SK-N-SH (cell line): ENCODE data around the gene PSMF1. TPM values are rescaled to one million over a fixed set of nuclear protein-coding genes. Genes with fewer than 3 reads are reported as not detected.

Source experiments
- CTCF ChIA-PET: fragments of 300-600, 350-600 bp; formaldehyde crosslinking; extraction: SDS; loops from one replicate; lab custom pipeline; 2021; lab: Yijun Ruan, JAX
- POLR2A ChIA-PET: fragments of 350-600 bp; sonication (Branson Sonifier 250); formaldehyde crosslinking; extraction: SDS; loops from one replicate; lab custom pipeline; 2020; ENCODE audit warnings: antibody characterized with exemption, inconsistent platforms; lab: Yijun Ruan, JAX
- DNase-seq: peaks from one replicate; pipeline ENCODE4 v3.0.0; 2012
- H2AFZ ChIP-seq: fragments of 200-600 bp; sonication (generic); 2 replicates; pipeline ENCODE4 v1.8.1; 2016; ENCODE audit warnings: antibody characterized with exemption, mild to moderate bottlenecking, low read depth
- H3F3A ChIP-seq: fragments of 200-600 bp; sonication (generic); replicated peaks from 2 replicates; pipeline ENCODE3; 2016; ENCODE audit warnings: antibody characterized with exemption, mild to moderate bottlenecking; ENCODE audit not compliant: insufficient read depth
- H3K27ac ChIP-seq, 2 experiments: fragments of 200-500 bp in 1 of 2; fragments of 200-600 bp in 1 of 2; sonication (Bioruptor generic) in 1 of 2; sonication (generic), shearing (Covaris generic) in 1 of 2; 2 replicates each; pipeline versions ENCODE4 v1.5.1 to v1.6.1; 2014 to 2016; ENCODE audit warnings: low read depth in 2 of 2, inconsistent platforms in 1 of 2, low read length in 1 of 2, mild to moderate bottlenecking in 1 of 2, mixed read lengths in 1 of 2
- H3K27me3 ChIP-seq: fragments of 200-600 bp; sonication (generic), shearing (Covaris generic); 2 replicates; pipeline ENCODE4 v1.6.1; 2016; ENCODE audit warnings: mixed run types; ENCODE audit not compliant: insufficient read depth
- H3K36me3 ChIP-seq, 2 experiments: fragments of 200-500 bp in 1 of 2; fragments of 200-600 bp in 1 of 2; sonication (Bioruptor generic) in 1 of 2; sonication (generic) in 1 of 2; replicated peaks in 1 of 2; 2 replicates each; pipeline versions ENCODE3 to v1.5.1; 2014 to 2016; ENCODE audit warnings: low read length in 1 of 2, mild to moderate bottlenecking in 1 of 2; ENCODE audit not compliant: insufficient read depth in 2 of 2, control insufficient read depth in 1 of 2
- H3K4me1 ChIP-seq, 2 experiments: fragments of 200-500 bp in 1 of 2; fragments of 200-600 bp in 1 of 2; sonication (Bioruptor generic) in 1 of 2; sonication (generic), shearing (Covaris generic) in 1 of 2; 2 replicates each; pipeline versions ENCODE4 v1.5.1 to v1.6.1; 2014 to 2016; ENCODE audit warnings: low read depth in 1 of 2, low read length in 1 of 2, mixed run types in 1 of 2; ENCODE audit not compliant: insufficient read depth in 2 of 2, control insufficient read depth in 1 of 2
- H3K4me2 ChIP-seq: fragments of 200-600 bp; sonication (generic), shearing (Covaris generic); 2 replicates; pipeline ENCODE4 v1.6.1; 2017; ENCODE audit warnings: mixed run types
- H3K4me3 ChIP-seq, 2 experiments: fragments of 200-500 bp in 1 of 2; fragments of 200-600 bp in 1 of 2; sonication (Bioruptor generic) in 1 of 2; sonication (generic), shearing (Covaris generic) in 1 of 2; 2 replicates each; pipeline versions ENCODE4 v1.5.1 to v1.8.1; 2014 to 2016; ENCODE audit warnings: low read depth in 2 of 2, inconsistent platforms in 1 of 2, low read length in 1 of 2, mild to moderate bottlenecking in 1 of 2, mixed read lengths in 1 of 2, moderate library complexity in 1 of 2
- H3K79me2 ChIP-seq: fragments of 200-600 bp; sonication (generic); 2 replicates; pipeline ENCODE4 v1.8.1; 2017; ENCODE audit warnings: mild to moderate bottlenecking; ENCODE audit not compliant: insufficient read depth
- H3K9ac ChIP-seq: fragments of 200-600 bp; sonication (generic); 2 replicates; pipeline ENCODE4 v1.6.1; 2017; ENCODE audit warnings: mixed run types
- H3K9me2 ChIP-seq: fragments of 200-600 bp; sonication (generic); 2 replicates; pipeline ENCODE4 v1.6.1; 2017; ENCODE audit warnings: mixed run types
- H3K9me3 ChIP-seq: fragments of 200-600 bp; sonication (generic); 2 replicates; pipeline ENCODE4 v1.6.1; 2017; ENCODE audit warnings: mixed run types, mild to moderate bottlenecking, moderate library complexity
- H4K20me1 ChIP-seq: fragments of 200-600 bp; sonication (generic); 2 replicates; pipeline ENCODE4 v1.6.1; 2017; ENCODE audit warnings: mild to moderate bottlenecking, mixed run types; ENCODE audit not compliant: insufficient read depth
- CHD2 ChIP-seq: fragments of 150-350 bp; IDR thresholded peaks from 2 replicates; pipeline ENCODE4 v1.6.1; 2018; ENCODE audit warnings: low read length; ENCODE audit not compliant: partially characterized antibody
- EP300 ChIP-seq, 2 experiments: IDR thresholded peaks; 2 replicates each; pipeline versions ENCODE4 v1.4.0 to v1.6.1; 2012; ENCODE audit warnings: borderline replicate concordance in 1 of 2, low read depth in 1 of 2, low read length in 1 of 2
- EZH2phosphoT487 ChIP-seq: fragments of 200-600 bp; sonication (generic); IDR thresholded peaks from 2 replicates; pipeline ENCODE4 v1.6.1; 2017; ENCODE audit warnings: low read depth, mixed run types, mild to moderate bottlenecking, antibody characterized with exemption, moderate library complexity, borderline replicate concordance
- FOSL2 ChIP-seq: IDR thresholded peaks from 2 replicates; pipeline ENCODE4 v1.4.0; 2012; ENCODE audit warnings: low read depth, mild to moderate bottlenecking, moderate library complexity, borderline replicate concordance
- FOXJ3 ChIP-seq: sonication (generic); formaldehyde crosslinking; IDR thresholded peaks from 2 replicates; pipeline ENCODE4 v1.5.1; 2020; ENCODE audit warnings: mild to moderate bottlenecking, missing genetic modification reagents
- FOXM1 ChIP-seq: IDR thresholded peaks from 2 replicates; pipeline ENCODE4 v1.4.0; 2012; ENCODE audit warnings: low read depth, mild to moderate bottlenecking
- JUND ChIP-seq: IDR thresholded peaks from 2 replicates; pipeline ENCODE4 v1.4.0; 2012
- MAX ChIP-seq: IDR thresholded peaks from 2 replicates; pipeline ENCODE4 v1.4.0; 2012; ENCODE audit warnings: low read depth
- MXI1 ChIP-seq: IDR thresholded peaks from 2 replicates; pipeline ENCODE4 v1.6.1; 2012; ENCODE audit warnings: mild to moderate bottlenecking, low read depth, low read length, improper control_type of control experiment
- POLR2AphosphoS5 ChIP-seq: IDR thresholded peaks from 2 replicates; pipeline ENCODE4 v1.6.1; 2012; ENCODE audit warnings: low read depth, low read length
- RCOR1 ChIP-seq: fragments of 150-350 bp; IDR thresholded peaks from 2 replicates; pipeline ENCODE4 v1.6.1; 2017; ENCODE audit warnings: antibody characterized with exemption, low read length
- RXRA ChIP-seq: IDR thresholded peaks from 2 replicates; pipeline ENCODE4 v1.4.0; 2012; ENCODE audit warnings: low read depth, mild to moderate bottlenecking, borderline replicate concordance
- TAF1 ChIP-seq: IDR thresholded peaks from 2 replicates; pipeline ENCODE4 v1.6.1; 2012; ENCODE audit warnings: low read depth, mild to moderate bottlenecking, low read length, moderate library complexity, borderline replicate concordance
- TEAD4 ChIP-seq: IDR thresholded peaks from 2 replicates; pipeline ENCODE4 v1.4.0; 2012; ENCODE audit warnings: mild to moderate bottlenecking, borderline replicate concordance; ENCODE audit not compliant: insufficient read depth
- USF2 ChIP-seq: fragments of 150-350 bp; IDR thresholded peaks from 2 replicates; pipeline ENCODE4 v1.6.1; 2017; ENCODE audit warnings: antibody characterized with exemption, low read length, low read depth, borderline replicate concordance
- WGBS: methylation state at CpG from one replicate; pipeline ENCODE4 v1.1.6; 2017; ENCODE audit warnings: low lambda C conversion rate; 5-methylcytosine and 5-hydroxymethylcytosine counted together
- polyA plus RNA-seq, 3 experiments: library from polyadenylated mRNA; depleted of rRNA; stranded (reverse); fragments of >200 nt; gene quantifications; 2 replicates each; pipeline ENCODE4 v1.2.3, GENCODE V29; 2012

PSMF1 gene
- polyA plus RNA-seq, 1 of the 3 experiments (the other 2 are of a cell fraction): 103 TPM

- Histone ChIP-seq H3K27me3 (no peaks in the 10 kb centered on the region; the same call in 1 of the 2 replicates), H3K36me3 (no peaks in the 10 kb centered on the region), H3K9ac (no peak overlapping the region), H3K27ac (no peak overlapping the region), H3K4me3 (no peak overlapping the region), H3K79me2 (no peaks in the 10 kb centered on the region), H4K20me1 (no peaks in the 10 kb centered on the region), H3K9me2 (no peaks in the 10 kb centered on the region), H3K4me2 (no peak overlapping the region), H2AFZ (no peak overlapping the region), H3F3A (no peaks in the 10 kb centered on the region)
- 59% methylated on average over 1 of the region's 1 CpG for WGBS
- POLR2A ChIA-PET: no interaction called here
- TF ChIP-seq USF2 (no peak), EP300 (IDR thresholded peaks at IDR 0.05; ENCODE audit: borderline replicate concordance in 1 of 2, low read depth in 1 of 2, low read length in 1 of 2) (no peak), FOXM1 (no peak), FOXJ3 (no peak), TEAD4 (no peak), POLR2AphosphoS5 (no peak), EZH2phosphoT487 (no peak), TAF1 (no peak), MXI1 (no peak), MAX (no peak), RXRA (no peak), RCOR1 (no peak), JUND (no peak), CHD2 (no peak)
- TF ChIP-seq, all 33 proteins: peak for 0
- Histone ChIP-seq H3K4me1 (peaks cover 0 to 3% of the 10 kb centered on the region in 2 experiments; a peak in 1 of 4 replicates), H3K9me3 (no peaks in the 10 kb centered on the region)
- CTCF ChIA-PET: interaction anchor here (0.8 to 4.9 kb wide), 2 partner anchors 23 to 80 kb away, joined by 3 to 33 read pairs; no protein-coding TSS in a partner anchor
- DNase-seq: no peak
Observed at GRCh38 chr20:1188347-1188746, 69.9 kb downstream of the PSMF1 start.

- H3K27me3 ChIP-seq: no peaks in the 10 kb centered on the region; the same call in 1 of the 2 replicates
- H3K27ac ChIP-seq: no peak overlapping the region
- no peak for DNase-seq
- ChIA-PET CTCF (interaction anchor here (4.9 kb wide), 1 partner anchor 22 kb away, joined by 33 read pairs; no protein-coding TSS in a partner anchor), POLR2A (no interaction called here)
- H3K9me2 ChIP-seq: no peaks in the 10 kb centered on the region
- H3K79me2 ChIP-seq: no peaks in the 10 kb centered on the region
- H3F3A ChIP-seq: no peaks in the 10 kb centered on the region
- H3K9ac ChIP-seq: no peak overlapping the region
- 5% methylated on average over 1 of the region's 1 CpG for WGBS
- H3K36me3 ChIP-seq: no peaks in the 10 kb centered on the region
- H3K4me3 ChIP-seq: no peak overlapping the region
- H3K4me1 ChIP-seq: peaks cover 0 to 3% of the 10 kb centered on the region in 2 experiments; a peak in 1 of 4 replicates
- H3K4me2 ChIP-seq: no peak overlapping the region
- H3K9me3 ChIP-seq: no peaks in the 10 kb centered on the region
- no peak overlapping the region for H2AFZ ChIP-seq
- H4K20me1 ChIP-seq: no peaks in the 10 kb centered on the region
- TF ChIP-seq FOSL2: no peak
- no peak for TF ChIP-seq RXRA
- TF ChIP-seq, all 33 proteins: peak for 0
Observed at GRCh38 chr20:1189827-1190226, 71.4 kb downstream of the PSMF1 start.
